Activated T-cell treated with anti-CD3 and anti-CD28 coated beads, Interleukin-2, amount 50 U/mL, for 48 hours (primary cell): ENCODE measurements around the gene TCEA2.

ENCODE experiments used
- DNase-seq, 2 experiments: peaks; one replicate each; pipeline ENCODE4 v3.0.0-alpha.2; 2020

The TCEA2 gene

GRCh38 chr20:64111841-64112641, 49.0 kb downstream of the TCEA2 start:
- peak; percentile 10 to 13 for DNase-seq

- DNase-seq: peak; percentile 12
Observed at GRCh38 chr20:64112691-64113443, 49.9 kb downstream of the TCEA2 start.

GRCh38 chr20:64113444-64113775, 50.4 kb downstream of the TCEA2 start:
- DNase-seq: peak in 1 of 2 experiments; percentile 11

GRCh38 chr20:64113796-64114355, 50.9 kb downstream of the TCEA2 start:
- DNase-seq: peak; percentile 11 to 14

- DNase-seq: peak in 1 of 2 experiments; percentile 7
Observed at GRCh38 chr20:64114356-64114971, 51.5 kb downstream of the TCEA2 start.

- peak in 1 of 2 experiments; percentile 11 for DNase-seq
Observed at GRCh38 chr20:64115171-64115911, 52.3 kb downstream of the TCEA2 start.

GRCh38 chr20:64116016-64116415, 53.0 kb downstream of the TCEA2 start:
- DNase-seq: peak in 1 of 2 experiments; percentile 10

- peak; percentile 6 to 10 for DNase-seq
Observed at GRCh38 chr20:64116541-64117431, 53.8 kb downstream of the TCEA2 start.

- DNase-seq: peak in 1 of 2 experiments; percentile 5
Observed at GRCh38 chr20:64117432-64117777, 54.4 kb downstream of the TCEA2 start.

- peak; percentile 19 to 20 for DNase-seq
Observed at GRCh38 chr20:64119301-64119680, 56.3 kb downstream of the TCEA2 start.

GRCh38 chr20:64119681-64120341, 56.8 kb downstream of the TCEA2 start:
- DNase-seq: no peak

GRCh38 chr20:64121586-64121985, 58.6 kb downstream of the TCEA2 start:
- no peak for DNase-seq
